GM12872 (cell line): ENCODE data around the gene MCFD2.

Experiments used
- TF ChIP-seq, protein P1 (sequence below): IDR thresholded peaks from 3 replicates; pipeline ENCODE4 v1.5.1; 2011; ENCODE audit warnings: low read depth, mild to moderate bottlenecking, low read length, moderate library complexity; ENCODE audit not compliant: insufficient read depth

The MCFD2 gene

DNA sequence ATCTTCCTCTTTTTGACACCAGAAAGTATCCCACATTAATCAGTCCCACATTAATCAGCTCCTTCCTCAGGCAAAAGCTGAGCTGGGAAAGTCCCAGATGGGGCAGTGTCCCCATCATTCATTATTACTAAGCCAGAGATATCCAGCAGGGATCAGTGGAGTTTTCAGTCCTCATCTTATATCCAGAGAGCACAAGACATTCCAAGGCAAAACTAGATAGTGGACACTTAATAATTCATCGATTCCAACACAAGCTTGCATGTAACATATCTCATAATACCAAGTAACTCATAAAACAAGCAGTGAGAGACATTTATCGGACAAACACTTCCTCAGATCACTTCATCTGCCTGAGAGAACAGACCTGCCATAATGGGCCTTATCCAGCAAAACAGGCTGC lies 53.1 kb downstream of the MCFD2 start:
- TF ChIP-seq, protein P1, sequence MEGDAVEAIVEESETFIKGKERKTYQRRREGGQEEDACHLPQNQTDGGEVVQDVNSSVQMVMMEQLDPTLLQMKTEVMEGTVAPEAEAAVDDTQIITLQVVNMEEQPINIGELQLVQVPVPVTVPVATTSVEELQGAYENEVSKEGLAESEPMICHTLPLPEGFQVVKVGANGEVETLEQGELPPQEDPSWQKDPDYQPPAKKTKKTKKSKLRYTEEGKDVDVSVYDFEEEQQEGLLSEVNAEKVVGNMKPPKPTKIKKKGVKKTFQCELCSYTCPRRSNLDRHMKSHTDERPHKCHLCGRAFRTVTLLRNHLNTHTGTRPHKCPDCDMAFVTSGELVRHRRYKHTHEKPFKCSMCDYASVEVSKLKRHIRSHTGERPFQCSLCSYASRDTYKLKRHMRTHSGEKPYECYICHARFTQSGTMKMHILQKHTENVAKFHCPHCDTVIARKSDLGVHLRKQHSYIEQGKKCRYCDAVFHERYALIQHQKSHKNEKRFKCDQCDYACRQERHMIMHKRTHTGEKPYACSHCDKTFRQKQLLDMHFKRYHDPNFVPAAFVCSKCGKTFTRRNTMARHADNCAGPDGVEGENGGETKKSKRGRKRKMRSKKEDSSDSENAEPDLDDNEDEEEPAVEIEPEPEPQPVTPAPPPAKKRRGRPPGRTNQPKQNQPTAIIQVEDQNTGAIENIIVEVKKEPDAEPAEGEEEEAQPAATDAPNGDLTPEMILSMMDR, result no peak

DNA sequence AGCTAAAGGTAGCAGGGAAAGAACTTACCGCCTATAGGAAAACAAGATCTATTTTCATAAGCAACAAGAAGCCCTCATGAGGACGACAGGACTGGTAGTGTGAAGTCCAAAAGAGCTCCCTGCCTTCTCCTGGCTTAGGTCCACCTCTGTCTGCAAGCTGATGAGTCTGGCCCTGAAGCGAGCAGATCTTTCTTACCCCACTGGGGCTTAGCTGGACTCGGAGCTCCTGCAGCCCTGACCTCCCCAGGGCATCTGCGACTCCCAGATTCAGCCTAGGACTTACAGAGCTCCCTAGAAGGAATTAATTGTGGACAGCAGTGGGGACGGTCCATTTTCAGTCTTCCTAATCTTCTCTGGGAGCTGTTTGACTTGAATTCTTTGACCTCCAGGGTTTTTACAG lies 53.7 kb downstream of the MCFD2 start:
- TF ChIP-seq, protein P1, result no peak

DNA sequence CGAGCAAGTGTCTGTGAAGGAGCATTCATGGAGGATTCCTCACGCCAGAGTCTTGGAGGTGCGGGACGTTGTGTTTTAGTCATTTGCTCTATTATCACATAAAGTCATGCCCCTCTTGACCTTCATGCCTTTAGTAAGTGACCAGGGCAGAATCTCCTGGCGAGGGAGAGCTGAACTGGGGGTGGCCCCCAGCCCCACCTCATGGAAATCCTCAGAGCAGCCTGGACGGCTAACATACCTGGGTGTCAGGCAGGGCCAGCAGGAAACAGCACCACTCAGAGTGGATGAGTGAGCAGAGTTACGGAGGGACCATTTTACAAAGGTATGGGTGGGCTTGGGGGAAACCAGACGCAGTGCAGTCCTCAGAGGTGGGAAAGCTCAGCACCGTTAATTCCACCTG lies 56.1 kb downstream of the MCFD2 start:
- TF ChIP-seq, protein P1, result no peak

DNA sequence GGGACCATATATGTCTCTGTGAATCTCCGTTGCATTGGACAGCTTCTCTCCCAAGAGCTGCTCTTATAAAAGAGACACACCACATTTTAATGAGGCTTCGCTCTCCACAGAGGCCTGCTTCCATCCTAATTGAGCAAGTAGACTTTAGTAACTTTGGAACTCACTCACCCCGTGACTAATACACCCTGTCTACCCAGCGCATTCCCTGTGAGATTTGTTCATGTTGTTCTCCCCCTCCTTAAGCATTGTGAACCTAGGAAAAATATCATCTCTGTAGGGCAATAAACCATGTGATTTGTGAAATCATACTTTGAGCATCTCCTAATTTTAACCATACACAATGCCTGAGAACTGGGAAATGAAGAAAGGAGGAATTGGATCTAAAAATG lies 56.9 kb downstream of the MCFD2 start:
- TF ChIP-seq, protein P1, result no peak

DNA sequence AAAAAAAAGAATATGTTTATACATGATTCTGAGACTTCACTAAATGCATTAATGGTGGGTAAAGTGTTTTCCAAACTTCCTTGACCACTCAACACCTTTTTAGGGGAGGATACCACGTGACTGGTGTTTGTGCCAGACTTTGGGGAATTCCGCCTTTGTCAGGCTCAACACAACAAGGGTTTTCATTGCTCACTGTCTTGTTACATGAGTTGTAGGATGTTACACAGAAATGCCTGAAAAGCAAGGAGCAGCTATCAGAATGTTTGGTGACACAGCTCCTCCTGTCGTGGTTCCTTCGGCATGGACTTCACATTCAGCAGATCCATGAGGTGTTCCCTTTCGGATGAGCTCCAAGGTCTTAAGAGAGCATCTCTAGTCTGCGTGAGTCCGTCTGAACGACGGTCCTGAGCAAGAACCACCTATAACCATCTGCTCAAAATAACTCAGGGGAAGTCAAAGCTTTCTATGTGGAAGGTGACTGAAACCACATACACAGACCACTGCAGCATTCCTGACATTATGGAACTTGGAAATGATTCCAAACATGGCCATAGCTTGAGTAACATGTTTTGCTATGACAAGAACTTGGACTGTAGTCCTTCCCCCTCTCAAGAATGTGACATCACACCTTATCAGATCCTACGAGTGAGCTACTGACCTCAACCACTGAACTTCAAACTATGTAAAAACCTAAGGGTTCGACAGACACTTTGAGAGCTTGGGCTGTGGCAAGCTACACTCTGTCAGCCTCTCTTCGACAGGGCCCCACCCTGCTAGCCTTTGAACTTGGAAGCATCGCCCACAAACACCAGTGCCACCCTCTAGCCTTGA lies 57.5 kb downstream of the MCFD2 start:
- TF ChIP-seq, protein P1, result no peak

DNA sequence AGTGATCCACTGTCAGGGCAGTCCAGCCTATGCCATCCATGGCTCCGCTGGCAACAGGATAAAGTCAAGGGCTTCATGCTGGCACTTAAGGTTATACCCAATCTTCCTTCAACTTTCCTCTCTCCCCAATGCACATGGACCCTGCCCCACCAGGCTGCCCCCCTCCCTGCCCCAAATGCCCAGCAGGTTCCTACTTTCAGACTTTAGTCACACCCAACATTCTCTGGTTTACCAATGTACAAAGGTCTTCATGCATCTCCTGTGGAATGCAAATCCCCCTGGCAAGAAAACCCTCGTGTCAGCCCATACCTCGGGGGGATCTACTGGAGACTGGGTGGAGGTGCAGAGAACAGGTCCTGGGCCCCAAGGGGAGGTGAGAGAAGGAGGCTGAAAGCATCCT lies 59.3 kb downstream of the MCFD2 start:
- TF ChIP-seq, protein P1, result no peak

DNA sequence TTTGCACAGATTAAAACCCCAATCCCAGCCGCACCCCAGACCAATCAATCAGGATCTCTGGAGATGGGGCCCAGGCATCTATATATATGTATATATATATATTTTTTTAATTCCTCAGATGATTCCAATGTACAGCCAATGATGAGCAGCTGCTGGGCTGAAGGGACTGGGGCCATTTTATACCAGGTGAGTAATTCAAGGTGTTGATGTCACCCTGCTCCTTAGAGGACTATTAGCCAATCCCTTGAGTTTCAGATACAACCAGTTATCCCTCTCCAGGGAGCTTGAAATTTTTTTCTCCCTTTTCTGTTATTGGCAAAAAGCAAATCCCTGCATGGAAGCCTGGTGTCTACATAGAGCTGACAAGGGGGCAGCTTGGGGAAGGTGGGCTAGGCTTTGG lies 59.8 kb downstream of the MCFD2 start:
- TF ChIP-seq, protein P1, result no peak

DNA sequence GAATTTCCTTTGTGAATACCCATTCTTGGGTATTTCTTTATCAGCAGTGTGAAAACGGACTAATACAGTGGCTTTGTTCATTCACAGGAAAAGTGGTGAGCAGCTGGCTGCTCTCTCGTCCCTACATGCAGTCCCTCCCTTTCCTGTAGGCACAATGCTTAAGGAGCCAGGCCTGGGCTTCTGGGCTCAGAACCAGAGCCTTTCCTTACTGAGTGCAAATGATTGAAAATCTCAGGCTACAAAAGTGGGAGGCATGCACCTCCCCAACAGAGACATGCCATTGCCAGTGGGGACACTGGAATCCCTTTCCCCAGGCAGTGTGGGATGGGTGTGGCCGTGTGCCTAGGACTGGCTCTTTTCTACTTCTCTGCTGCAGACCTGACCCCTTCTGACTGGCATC lies 61.3 kb downstream of the MCFD2 start:
- TF ChIP-seq, protein P1, result no peak
